LHCN-M2 (cell line): ENCODE measurements around the gene IFI6. TPM values are rescaled to one million over a fixed set of nuclear protein-coding genes. Genes with fewer than 3 reads are reported as not detected.
A peak's percentile ranks its signal among the peaks of the same experiment; 100 is the strongest.
"Not testable (repeated sequence)": the region's sequence is repeated elsewhere in the genome, so short reads cannot be mapped to it uniquely, and the experiment has no call there.

Experiments used
- DNase-seq: peaks from one replicate; pipeline ENCODE4 v3.0.0-alpha.2; 2012; ENCODE audit warnings: low read depth
- polyA plus RNA-seq: library from polyadenylated mRNA; unstranded; fragments of >200 nt; gene quantifications from one replicate; pipeline ENCODE4 v1.2.1, GENCODE V29; 2012; ENCODE audit warnings: missing spikeins
- total RNA-seq: library from RNA; depleted of rRNA; stranded (reverse); fragments of >200 nt; gene quantifications from 2 replicates; pipeline ENCODE4 v1.2.3, GENCODE V29; 2014; rRNA removed

Gene IFI6
- total RNA-seq = 120 and 231 TPM in 2 replicates
- polyA plus RNA-seq = 104 TPM

- DNase-seq = peak; percentile 98
These were observed at the start of gene IFI6 for GRCh38 chr1:27671964-27672749. Gene IFI6 (minus strand): TSS chr1:27672192. CDS start chr1:27669314, 2,878 bp downstream.

GRCh38 chr1:27719286-27720251 is 47.6 kb upstream of the IFI6 start:
- DNase-seq = no peak

- DNase-seq = no peak
These were observed 44.4 kb upstream of the IFI6 start for GRCh38 chr1:27716262-27716895.

- no peak for DNase-seq
These were observed 42.0 kb upstream of the IFI6 start for GRCh38 chr1:27713869-27714513.

GRCh38 chr1:27713139-27713725 is 41.2 kb upstream of the IFI6 start:
- DNase-seq = no peak

- no peak for DNase-seq
These were observed 38.6 kb upstream of the IFI6 start for GRCh38 chr1:27710574-27710973.

- DNase-seq = no peak
These were observed 33.6 kb upstream of the IFI6 start for GRCh38 chr1:27705545-27705944.

- DNase-seq = no peak
These were observed 33.0 kb upstream of the IFI6 start for GRCh38 chr1:27704958-27705357.

- DNase-seq = not testable (repeated sequence)
These were observed 24.8 kb upstream of the IFI6 start for GRCh38 chr1:27696835-27697234.

GRCh38 chr1:27690183-27690582 is 18.2 kb upstream of the IFI6 start:
- no peak for DNase-seq

- DNase-seq = peak; percentile 95
These were observed 17.6 kb upstream of the IFI6 start for GRCh38 chr1:27689423-27690173.

GRCh38 chr1:27687906-27688305 is 15.9 kb upstream of the IFI6 start:
- DNase-seq = no peak

GRCh38 chr1:27686223-27686990 is 14.4 kb upstream of the IFI6 start:
- peak; percentile 60 for DNase-seq

GRCh38 chr1:27684176-27684575 is 12.2 kb upstream of the IFI6 start:
- no peak for DNase-seq

GRCh38 chr1:27682351-27682944 is 10.5 kb upstream of the IFI6 start:
- DNase-seq = no peak

- DNase-seq = not testable (repeated sequence)
These were observed 9.6 kb upstream of the IFI6 start for GRCh38 chr1:27681580-27681979.

GRCh38 chr1:27680225-27680791 is 8.3 kb upstream of the IFI6 start:
- DNase-seq = not testable (repeated sequence)

GRCh38 chr1:27678747-27679146 is 6.8 kb upstream of the IFI6 start:
- no peak for DNase-seq

- DNase-seq = no peak
These were observed 4.4 kb upstream of the IFI6 start for GRCh38 chr1:27676410-27676809.
